CD14-positive monocyte (primary cell): ENCODE measurements around the gene CCDC90B. TPM values are rescaled to one million over a fixed set of nuclear protein-coding genes. Genes with fewer than 3 reads are reported as not detected.

Source experiments
- DNase-seq, 3 donors: peaks; one replicate each; pipeline ENCODE4 v3.0.0-alpha.2; 2011 to 2022
- H2AFZ ChIP-seq: 2 replicates; pipeline ENCODE4 v1.6.0; 2012; ENCODE audit warnings: mild to moderate bottlenecking, low read depth, low read length, inconsistent platforms; ENCODE audit not compliant: insufficient read depth, poor library complexity, severe bottlenecking
- H3K27ac ChIP-seq, 2 donors: 1 replicate in 1 of 2; 2 replicates in 1 of 2; pipeline ENCODE4 v1.5.1; 2012 to 2013; ENCODE audit warnings: low read length in 2 of 2, control low read depth in 1 of 2, inconsistent platforms in 1 of 2, low read depth in 1 of 2, mild to moderate bottlenecking in 1 of 2
- H3K27me3 ChIP-seq, 2 donors: one replicate each; pipeline versions ENCODE4 v1.6.0 to v1.6.1; 2011 to 2013; ENCODE audit warnings: low read length in 2 of 2; ENCODE audit not compliant: control insufficient read depth in 2 of 2, insufficient read depth in 2 of 2
- H3K36me3 ChIP-seq, 2 donors: replicated peaks in 1 of 2; 1 replicate in 1 of 2; 2 replicates in 1 of 2; pipeline versions ENCODE4 v1.5.1 to v1.6.1; 2012 to 2013; ENCODE audit warnings: low read length in 2 of 2, control low read depth in 1 of 2, inconsistent platforms in 1 of 2, mild to moderate bottlenecking in 1 of 2; ENCODE audit not compliant: insufficient read depth in 2 of 2, control insufficient read depth in 1 of 2
- H3K4me1 ChIP-seq, 2 donors: 1 replicate in 1 of 2; 2 replicates in 1 of 2; pipeline versions ENCODE4 v1.5.1 to v1.6.1; 2012 to 2013; ENCODE audit warnings: low read length in 2 of 2, control low read depth in 1 of 2, inconsistent platforms in 1 of 2, mild to moderate bottlenecking in 1 of 2, moderate library complexity in 1 of 2; ENCODE audit not compliant: insufficient read depth in 2 of 2, control insufficient read depth in 1 of 2
- H3K4me2 ChIP-seq: replicated peaks from 2 replicates; pipeline ENCODE3; 2012; ENCODE audit warnings: low read length, moderate library complexity, mild to moderate bottlenecking; ENCODE audit not compliant: poor library complexity, severe bottlenecking; ENCODE audit errors: extremely low read depth
- H3K4me3 ChIP-seq, 3 experiments: fragments of 200-600 bp in 1 of 3; sonication (generic) in 1 of 3; replicated peaks in 1 of 3; 1 replicate in 2 of 3; 2 replicates in 1 of 3; pipeline ENCODE4 v1.5.1; 2011 to 2013; ENCODE audit warnings: low read length in 3 of 3, mild to moderate bottlenecking in 3 of 3, control low read depth in 2 of 3, low read depth in 2 of 3, inconsistent platforms in 1 of 3, moderate library complexity in 1 of 3
- H3K79me2 ChIP-seq: 2 replicates; pipeline ENCODE4 v1.6.0; 2012; ENCODE audit warnings: mild to moderate bottlenecking, control low read depth, inconsistent platforms, low read length, moderate library complexity; ENCODE audit not compliant: insufficient read depth
- H3K9ac ChIP-seq: 2 replicates; pipeline ENCODE4 v1.6.0; 2017; ENCODE audit warnings: low read length, mild to moderate bottlenecking; ENCODE audit not compliant: insufficient read depth, poor library complexity, severe bottlenecking
- H3K9me3 ChIP-seq, 2 donors: replicated peaks in 1 of 2; 1 replicate in 1 of 2; 2 replicates in 1 of 2; pipeline versions ENCODE4 v1.5.1 to v1.6.1; 2012 to 2013; ENCODE audit warnings: low read length in 2 of 2, control low read depth in 1 of 2; ENCODE audit not compliant: control insufficient read depth in 1 of 2, insufficient read depth in 1 of 2
- H4K20me1 ChIP-seq: 2 replicates; pipeline ENCODE4 v1.6.0; 2012; ENCODE audit warnings: mild to moderate bottlenecking, low read length, control low read depth, moderate library complexity; ENCODE audit not compliant: insufficient read depth
- H3K27ac Mint-ChIP-seq, 7 donors: one replicate each; pipeline ENCODE4 v1.8.0; 2020; ENCODE audit warnings: mild to moderate bottlenecking in 7 of 7, mixed read lengths in 7 of 7, moderate library complexity in 6 of 7, inconsistent platforms in 2 of 7
- H3K27me3 Mint-ChIP-seq, 3 donors: one replicate each; pipeline ENCODE4 v1.8.0; 2021 to 2022; ENCODE audit warnings: low read depth in 3 of 3, mild to moderate bottlenecking in 3 of 3, mixed read lengths in 3 of 3, moderate library complexity in 3 of 3, inconsistent platforms in 1 of 3
- H3K36me3 Mint-ChIP-seq, 2 donors: one replicate each; pipeline ENCODE4 v1.8.0; 2020; ENCODE audit warnings: mixed read lengths in 2 of 2, inconsistent platforms in 1 of 2, mild to moderate bottlenecking in 1 of 2
- H3K4me1 Mint-ChIP-seq: one replicate; pipeline ENCODE4 v1.8.0; 2020; ENCODE audit warnings: mild to moderate bottlenecking, mixed read lengths
- H3K4me3 Mint-ChIP-seq, 2 donors: one replicate each; pipeline ENCODE4 v1.8.0; 2020; ENCODE audit warnings: mild to moderate bottlenecking in 2 of 2, mixed read lengths in 2 of 2, moderate library complexity in 1 of 2
- H3K9me3 Mint-ChIP-seq, 7 donors: one replicate each; pipeline ENCODE4 v1.8.0; 2020 to 2022; ENCODE audit warnings: mixed read lengths in 7 of 7, mild to moderate bottlenecking in 6 of 7, moderate library complexity in 6 of 7, inconsistent platforms in 2 of 7
- CTCF ChIP-seq: fragments of 200-600 bp; IDR thresholded peaks from one replicate; pipeline ENCODE4 v1.8.0; 2022; ENCODE audit warnings: antibody characterized with exemption, mild to moderate bottlenecking
- WGBS: methylation state at CpG from one replicate; pipeline ENCODE4 v1.1.5; 2013; ENCODE audit warnings: missing lambda C conversion rate; ENCODE audit not compliant: insufficient coverage; 5-methylcytosine and 5-hydroxymethylcytosine counted together
- intact Hi-C, 2 donors: fragments of 100-400 bp; cut with micrococcal nuclease; formaldehyde crosslinking; loops; one replicate each; pipeline versions ENCODE4 v1.15.0 to v1.15.1; 2023
- polyA plus RNA-seq, 3 donors: library from polyadenylated mRNA; depleted of rRNA in 1 of 3; unstranded in 2 of 3; stranded (reverse) in 1 of 3; fragments of 300-500 nt in 2 of 3; fragments of >200 nt in 1 of 3; fragmentation: Illumina TruSeq in 2 of 3; gene quantifications; 1 replicate in 2 of 3; 2 replicates in 1 of 3; pipeline ENCODE4 v1.2.3, GENCODE V29; 2012 to 2021
- small RNA-seq: library from RNA; depleted of rRNA; stranded (forward); fragments of <200 nt; gene quantifications from one replicate; pipeline ENCODE3, GENCODE V24; 2012; ENCODE audit warnings: low read depth; ENCODE audit not compliant: insufficient read length

The CCDC90B gene
- polyA plus RNA-seq, 3 donors, result 15.3 to 46.2 (median 39.6) TPM

- no peak overlapping the region for H3K27ac Mint-ChIP-seq
- intact Hi-C loops, result no loop called here
These were observed 67.1 kb downstream of the CCDC90B start for GRCh38 chr11:83219095-83219494.

More at GRCh38 chr11:83219095-83219494, 67.1 kb downstream of the CCDC90B start:
- WGBS, result 88% methylated on average over 5 of the region's 8 CpGs
- no peak for DNase-seq
- no peaks in the 10 kb centered on the region for H3K27me3 ChIP-seq
- no peak overlapping the region for H3K4me2 ChIP-seq
- peaks cover 0 to 3% (median 0%) of the 10 kb centered on the region in 7 donors for H3K9me3 Mint-ChIP-seq
- H4K20me1 ChIP-seq, result no peaks in the 10 kb centered on the region
- H3K4me3 Mint-ChIP-seq, result no peak overlapping the region
- no peaks in the 10 kb centered on the region for H3K9me3 ChIP-seq
- peaks cover 0 to 1% (median 0%) of the 10 kb centered on the region in 3 donors for H3K27me3 Mint-ChIP-seq
- no peak overlapping the region for H3K9ac ChIP-seq
- H3K79me2 ChIP-seq, result no peaks in the 10 kb centered on the region
- H3K27ac ChIP-seq, result no peak overlapping the region
- H2AFZ ChIP-seq, result no peak overlapping the region
- no peaks in the 10 kb centered on the region for H3K4me1 ChIP-seq
- no peaks in the 10 kb centered on the region for H3K4me1 Mint-ChIP-seq
- H3K36me3 ChIP-seq, result peaks cover 0 to under 1% of the 10 kb centered on the region in 2 donors
- peaks cover 4 to 6% of the 10 kb centered on the region in 2 donors for H3K36me3 Mint-ChIP-seq
- H3K4me3 ChIP-seq, result no peak overlapping the region
- TF ChIP-seq CTCF, result no peak

Small RNA genes within 50 kb of the gene (small RNA-seq; reads per million reads assigned to genes)
- gene AP000873.5, result not detected

Other genes with a start within 250 kb of the CCDC90B start
- gene RAB30, start 214.5 kb downstream of the CCDC90B start, polyA plus RNA-seq, result under 1 TPM; 0.11 to 0.67 (median 0.54) TPM
- 10 to 100 TPM in 2 of 3 donors, 1 to 10 TPM in 1; 8.3 to 78.1 (median 15.7) TPM for gene PCF11, start 129.2 kb downstream of the CCDC90B start, polyA plus RNA-seq
- 1 to 10 TPM; 4.3 to 6.2 (median 6.1) TPM for gene ANKRD42, start 92.7 kb downstream of the CCDC90B start, polyA plus RNA-seq